ENCODE data around the gene MUSTN1. TPM values are rescaled to one million over a fixed set of nuclear protein-coding genes. Genes with fewer than 3 reads are reported as not detected.

The MUSTN1 gene
- total RNA-seq, 1 donor from 2014 or later = 3.5 TPM

DNA sequence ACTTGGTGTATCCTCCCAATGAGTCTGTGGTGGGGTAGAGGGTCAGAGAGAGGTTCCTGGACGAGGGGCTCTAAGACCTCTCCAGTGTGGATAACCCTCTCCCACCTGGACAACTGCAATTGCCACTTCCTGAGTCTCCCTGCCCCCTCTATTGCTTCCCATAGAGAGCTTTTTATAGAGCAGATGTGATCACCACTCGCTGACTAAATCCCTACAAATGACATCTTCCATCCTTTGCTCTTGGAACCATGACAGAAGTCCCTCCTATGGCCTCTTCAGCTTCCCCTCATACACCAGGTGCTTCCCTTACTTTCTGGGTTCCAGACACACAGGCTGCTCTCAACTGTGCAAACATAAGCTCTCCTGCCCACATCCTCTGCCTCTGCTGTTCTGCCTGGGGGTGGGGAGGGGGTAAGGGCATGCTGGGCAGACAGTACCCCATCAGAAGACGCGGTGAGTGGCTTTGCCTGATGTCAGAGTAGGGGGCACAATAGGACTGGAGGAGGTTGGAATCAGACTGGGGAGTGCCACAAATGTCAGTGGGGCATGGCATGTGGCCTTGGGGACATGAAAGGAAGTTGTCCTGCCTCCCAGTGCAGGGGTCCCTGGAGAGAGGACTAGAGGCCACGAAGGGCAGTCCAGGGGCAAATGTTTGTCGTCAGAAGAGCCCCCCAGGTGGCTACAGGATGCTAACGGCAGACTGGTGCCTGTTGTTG is 25.0 kb downstream of the MUSTN1 start:
- no peaks in the 10 kb centered on the region for H3K36me3 Mint-ChIP-seq (ENCODE audit: unreplicated experiment)
- peaks cover 1% of the 10 kb centered on the region for H3K4me1 Mint-ChIP-seq (ENCODE audit: low read depth, unreplicated experiment)
- TF ChIP-seq, protein P1, sequence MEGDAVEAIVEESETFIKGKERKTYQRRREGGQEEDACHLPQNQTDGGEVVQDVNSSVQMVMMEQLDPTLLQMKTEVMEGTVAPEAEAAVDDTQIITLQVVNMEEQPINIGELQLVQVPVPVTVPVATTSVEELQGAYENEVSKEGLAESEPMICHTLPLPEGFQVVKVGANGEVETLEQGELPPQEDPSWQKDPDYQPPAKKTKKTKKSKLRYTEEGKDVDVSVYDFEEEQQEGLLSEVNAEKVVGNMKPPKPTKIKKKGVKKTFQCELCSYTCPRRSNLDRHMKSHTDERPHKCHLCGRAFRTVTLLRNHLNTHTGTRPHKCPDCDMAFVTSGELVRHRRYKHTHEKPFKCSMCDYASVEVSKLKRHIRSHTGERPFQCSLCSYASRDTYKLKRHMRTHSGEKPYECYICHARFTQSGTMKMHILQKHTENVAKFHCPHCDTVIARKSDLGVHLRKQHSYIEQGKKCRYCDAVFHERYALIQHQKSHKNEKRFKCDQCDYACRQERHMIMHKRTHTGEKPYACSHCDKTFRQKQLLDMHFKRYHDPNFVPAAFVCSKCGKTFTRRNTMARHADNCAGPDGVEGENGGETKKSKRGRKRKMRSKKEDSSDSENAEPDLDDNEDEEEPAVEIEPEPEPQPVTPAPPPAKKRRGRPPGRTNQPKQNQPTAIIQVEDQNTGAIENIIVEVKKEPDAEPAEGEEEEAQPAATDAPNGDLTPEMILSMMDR (IDR thresholded peaks at IDR 0.05; ENCODE audit: partially characterized antibody, unreplicated experiment) = no peak
- H3K9me3 Mint-ChIP-seq (ENCODE audit: unreplicated experiment) = peaks cover 1% of the 10 kb centered on the region
- peaks cover 3% of the 10 kb centered on the region for H3K27me3 Mint-ChIP-seq (ENCODE audit: unreplicated experiment)
- no peak overlapping the region for H3K27ac Mint-ChIP-seq (ENCODE audit: unreplicated experiment)
- no peak overlapping the region for H3K4me3 Mint-ChIP-seq (ENCODE audit: unreplicated experiment)
- DNase-seq = no peak

DNA sequence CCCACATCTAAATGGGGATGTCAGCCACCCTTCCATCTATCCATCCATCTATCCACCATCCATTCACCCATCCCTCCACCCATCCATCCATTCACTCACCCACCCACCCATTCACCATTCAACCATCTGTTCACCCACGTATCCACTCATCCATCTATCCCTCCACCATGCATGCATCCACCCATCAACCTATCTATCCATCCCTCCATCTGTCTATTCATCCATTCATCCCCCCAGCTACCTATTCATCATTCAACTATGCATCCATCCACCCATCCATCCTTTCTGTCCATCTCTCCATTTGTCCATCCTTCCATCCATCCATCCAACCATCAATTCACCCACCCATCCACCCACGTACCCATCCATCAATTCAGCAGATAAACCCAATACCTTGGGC is 25.7 kb downstream of the MUSTN1 start:
- no peak overlapping the region for H3K4me3 Mint-ChIP-seq (ENCODE audit: unreplicated experiment)
- H3K27me3 Mint-ChIP-seq (ENCODE audit: unreplicated experiment) = peaks cover 3% of the 10 kb centered on the region
- TF ChIP-seq, protein P1 (IDR thresholded peaks at IDR 0.05; ENCODE audit: partially characterized antibody, unreplicated experiment) = no peak
- H3K9me3 Mint-ChIP-seq (ENCODE audit: unreplicated experiment) = peaks cover 1% of the 10 kb centered on the region
- H3K36me3 Mint-ChIP-seq (ENCODE audit: unreplicated experiment) = no peaks in the 10 kb centered on the region
- peaks cover 1% of the 10 kb centered on the region for H3K4me1 Mint-ChIP-seq (ENCODE audit: low read depth, unreplicated experiment)
- no peak for DNase-seq
- H3K27ac Mint-ChIP-seq (ENCODE audit: unreplicated experiment) = no peak overlapping the region

DNA sequence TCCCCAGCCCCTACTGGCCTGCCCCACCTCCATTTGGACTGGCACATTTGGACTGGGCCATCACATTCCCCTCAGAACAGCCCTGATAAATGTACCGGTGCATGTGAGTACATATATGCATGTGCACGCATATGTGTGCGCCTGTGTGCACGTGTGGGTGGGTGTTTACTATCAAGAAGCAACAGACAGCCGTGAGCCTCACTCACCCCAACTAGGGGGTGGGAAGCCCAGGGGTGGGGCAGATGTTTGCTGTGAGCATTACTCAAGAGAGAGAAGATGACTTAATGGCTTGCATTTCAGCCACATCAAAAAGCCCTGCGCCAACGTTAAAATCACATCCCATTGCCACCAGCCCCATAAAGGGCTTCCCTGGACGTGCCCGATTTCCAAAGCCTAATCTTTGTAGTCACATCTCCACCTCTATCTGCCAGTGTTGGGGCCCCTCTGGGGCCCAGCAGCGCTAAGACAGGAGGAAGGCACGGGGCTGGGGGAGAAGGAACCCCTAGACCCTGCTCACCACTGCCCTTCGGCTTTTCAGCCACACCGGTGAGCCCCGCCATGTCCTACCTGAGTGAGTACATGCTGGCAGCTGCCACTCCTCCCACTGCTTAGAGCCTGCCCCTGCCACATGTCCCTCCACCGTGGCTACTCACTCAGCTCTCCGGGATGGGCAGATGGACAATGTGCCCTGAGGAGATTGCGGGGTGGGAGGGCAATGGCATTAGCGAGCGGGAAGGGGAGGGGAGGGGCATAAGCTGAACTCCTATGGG is 29.4 kb downstream of the MUSTN1 start:
- peaks cover 3% of the 10 kb centered on the region for H3K27me3 Mint-ChIP-seq (ENCODE audit: unreplicated experiment)
- TF ChIP-seq, protein P1 (IDR thresholded peaks at IDR 0.05; ENCODE audit: partially characterized antibody, unreplicated experiment) = no peak
- H3K4me1 Mint-ChIP-seq (ENCODE audit: low read depth, unreplicated experiment) = peaks cover 1% of the 10 kb centered on the region
- no peak overlapping the region for H3K27ac Mint-ChIP-seq (ENCODE audit: unreplicated experiment)
- no peaks in the 10 kb centered on the region for H3K9me3 Mint-ChIP-seq (ENCODE audit: unreplicated experiment)
- no peak overlapping the region for H3K4me3 Mint-ChIP-seq (ENCODE audit: unreplicated experiment)
- DNase-seq = peak; percentile 48
- H3K36me3 Mint-ChIP-seq (ENCODE audit: unreplicated experiment) = no peaks in the 10 kb centered on the region

- Mint-ChIP-seq H3K9me3 (ENCODE audit: unreplicated experiment) (peaks cover 2% of the 10 kb centered on the region), H3K4me3 (ENCODE audit: unreplicated experiment) (no peak overlapping the region), H3K27ac (ENCODE audit: unreplicated experiment) (no peak overlapping the region), H3K36me3 (ENCODE audit: unreplicated experiment) (no peaks in the 10 kb centered on the region), H3K4me1 (ENCODE audit: low read depth, unreplicated experiment) (peaks cover 1% of the 10 kb centered on the region), H3K27me3 (ENCODE audit: unreplicated experiment) (peaks cover 7% of the 10 kb centered on the region)
- DNase-seq = no peak
- TF ChIP-seq, protein P1 (IDR thresholded peaks at IDR 0.05; ENCODE audit: partially characterized antibody, unreplicated experiment) = no peak
Observed at GRCh38 chr3:52801839-52802238, 33.0 kb downstream of the MUSTN1 start.

DNA sequence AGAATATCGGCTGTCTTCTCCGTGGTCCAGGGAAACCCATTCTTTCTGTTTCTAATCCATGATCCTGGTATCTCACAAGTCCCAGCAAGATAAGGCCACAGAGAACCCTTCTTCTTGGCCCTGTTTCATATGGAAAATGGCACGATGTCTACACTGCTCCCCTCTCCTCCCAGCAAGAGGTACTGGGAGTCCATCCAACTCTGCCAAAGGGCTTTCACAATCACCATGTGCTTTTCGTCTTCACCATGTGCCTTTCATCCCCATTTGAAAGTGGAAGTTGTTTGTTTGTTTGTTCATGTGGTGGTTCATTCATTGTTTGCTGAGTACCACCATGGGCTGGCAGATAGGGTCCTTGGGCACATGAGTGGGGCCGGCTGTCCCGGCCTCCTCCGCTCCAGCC is 34.7 kb downstream of the MUSTN1 start:
- no peaks in the 10 kb centered on the region for H3K36me3 Mint-ChIP-seq (ENCODE audit: unreplicated experiment)
- peaks cover 4% of the 10 kb centered on the region for H3K9me3 Mint-ChIP-seq (ENCODE audit: unreplicated experiment)
- TF ChIP-seq, protein P1 (IDR thresholded peaks at IDR 0.05; ENCODE audit: partially characterized antibody, unreplicated experiment) = no peak
- DNase-seq = no peak
- H3K27ac Mint-ChIP-seq (ENCODE audit: unreplicated experiment) = no peak overlapping the region
- H3K4me3 Mint-ChIP-seq (ENCODE audit: unreplicated experiment) = no peak overlapping the region
- H3K4me1 Mint-ChIP-seq (ENCODE audit: low read depth, unreplicated experiment) = no peaks in the 10 kb centered on the region
- H3K27me3 Mint-ChIP-seq (ENCODE audit: unreplicated experiment) = peaks cover 4% of the 10 kb centered on the region
